Measurements from ENCODE around the gene PLEKHM3. TPM values are rescaled to one million over a fixed set of nuclear protein-coding genes. Genes with fewer than 3 reads are reported as not detected.

The PLEKHM3 gene
- total RNA-seq, 3 donors from 2014 or later (not counting 1 experiment from before 2014, with no cell fraction given) = 21.7 to 27.7 (median 26.3) TPM

DNA sequence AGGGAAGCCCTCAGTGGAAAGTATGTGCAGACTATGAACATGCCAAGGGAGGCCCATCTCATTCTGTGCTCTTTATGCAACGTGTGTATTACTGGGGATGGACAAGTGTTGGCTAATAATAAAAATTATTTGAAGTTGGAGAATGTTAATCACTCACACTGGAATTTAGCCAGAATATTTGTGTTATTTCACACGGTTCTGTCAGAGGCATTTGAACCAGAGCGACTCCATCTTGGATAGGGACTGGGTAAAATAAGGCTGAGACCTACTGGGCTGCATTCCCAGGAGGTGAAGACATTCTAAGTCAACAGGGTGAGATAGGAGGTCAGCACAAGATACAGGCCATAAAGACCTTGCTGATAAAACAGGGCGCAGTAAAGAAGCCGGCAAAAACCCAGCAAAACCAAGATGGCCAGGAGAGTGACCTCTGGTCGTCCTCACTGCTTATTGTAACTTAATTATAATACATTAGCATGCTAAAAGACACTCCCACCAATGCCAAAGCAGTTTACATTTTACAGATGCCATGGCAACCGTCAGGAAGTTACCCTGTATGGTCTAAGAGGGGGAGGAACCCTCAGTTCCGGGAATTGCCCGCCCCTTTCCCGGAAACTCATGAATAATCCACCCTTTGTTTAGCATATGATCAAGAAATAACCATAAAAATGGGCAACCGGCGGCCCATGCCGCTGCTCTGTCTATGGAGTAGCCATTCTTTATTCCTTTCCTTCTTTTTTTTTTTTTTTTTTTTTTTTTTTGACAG lies 253.1 kb downstream of the PLEKHM3 start:
- TF ChIP-seq, protein P1, sequence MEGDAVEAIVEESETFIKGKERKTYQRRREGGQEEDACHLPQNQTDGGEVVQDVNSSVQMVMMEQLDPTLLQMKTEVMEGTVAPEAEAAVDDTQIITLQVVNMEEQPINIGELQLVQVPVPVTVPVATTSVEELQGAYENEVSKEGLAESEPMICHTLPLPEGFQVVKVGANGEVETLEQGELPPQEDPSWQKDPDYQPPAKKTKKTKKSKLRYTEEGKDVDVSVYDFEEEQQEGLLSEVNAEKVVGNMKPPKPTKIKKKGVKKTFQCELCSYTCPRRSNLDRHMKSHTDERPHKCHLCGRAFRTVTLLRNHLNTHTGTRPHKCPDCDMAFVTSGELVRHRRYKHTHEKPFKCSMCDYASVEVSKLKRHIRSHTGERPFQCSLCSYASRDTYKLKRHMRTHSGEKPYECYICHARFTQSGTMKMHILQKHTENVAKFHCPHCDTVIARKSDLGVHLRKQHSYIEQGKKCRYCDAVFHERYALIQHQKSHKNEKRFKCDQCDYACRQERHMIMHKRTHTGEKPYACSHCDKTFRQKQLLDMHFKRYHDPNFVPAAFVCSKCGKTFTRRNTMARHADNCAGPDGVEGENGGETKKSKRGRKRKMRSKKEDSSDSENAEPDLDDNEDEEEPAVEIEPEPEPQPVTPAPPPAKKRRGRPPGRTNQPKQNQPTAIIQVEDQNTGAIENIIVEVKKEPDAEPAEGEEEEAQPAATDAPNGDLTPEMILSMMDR (IDR thresholded peaks at IDR 0.05) = no peak
- peak overlapping the region; percentile 72 for H3K4me3 Mint-ChIP-seq

GRCh38 chr2:207771421-207771820 lies 253.9 kb downstream of the PLEKHM3 start:
- Mint-ChIP-seq H3K36me3 (no peaks in the 10 kb centered on the region), H3K4me1 (peaks cover 32 to 37% of the 10 kb centered on the region in 2 donors), H3K27ac (no peak overlapping the region), H3K27me3 (ENCODE audit: low read depth in 2 of 2) (peaks cover 4 to 10% of the 10 kb centered on the region in 2 donors), H3K9me3 (no peaks in the 10 kb centered on the region), H3K4me3 (peak overlapping the region; percentile 92)
- H3K27me3 ChIP-seq (ENCODE audit: control insufficient read depth, insufficient read depth, low read length) = peaks cover 10% of the 10 kb centered on the region
- TF ChIP-seq, protein P1 (IDR thresholded peaks at IDR 0.05) = no peak
- no peak overlapping the region for H3K27ac ChIP-seq (ENCODE audit: low read length)
- H3K36me3 ChIP-seq (ENCODE audit: control insufficient read depth, insufficient read depth, low read length) = no peaks in the 10 kb centered on the region
- 92% methylated on average over 13 of the region's 14 CpGs for WGBS (ENCODE audit: insufficient coverage)
- no peak overlapping the region for H3K4me3 ChIP-seq (ENCODE audit: low read length)
- ATAC-seq (no peak), DNase-seq (no peak)
- H3K9me3 ChIP-seq (ENCODE audit: control insufficient read depth, insufficient read depth, low read length) = no peaks in the 10 kb centered on the region
- peaks cover 38% of the 10 kb centered on the region for H3K4me1 ChIP-seq (ENCODE audit: control insufficient read depth, insufficient read depth, low read length)
- intact Hi-C loops (cut with micrococcal nuclease) = no loop called here

More for the DNA sequence above, 253.1 kb downstream of the PLEKHM3 start:
- DNase-seq = peak in 1 of 2 donors; percentile 39
- Histone ChIP-seq H3K27me3 (ENCODE audit: control insufficient read depth, insufficient read depth, low read length) (peaks cover 6% of the 10 kb centered on the region), H3K27ac (ENCODE audit: low read length) (no peak overlapping the region), H3K36me3 (ENCODE audit: control insufficient read depth, insufficient read depth, low read length) (no peaks in the 10 kb centered on the region), H3K4me3 (ENCODE audit: low read length) (no peak overlapping the region), H3K4me1 (ENCODE audit: control insufficient read depth, insufficient read depth, low read length) (peaks cover 31% of the 10 kb centered on the region), H3K9me3 (ENCODE audit: control insufficient read depth, insufficient read depth, low read length) (no peaks in the 10 kb centered on the region)
- intact Hi-C loops (cut with micrococcal nuclease) = no loop called here
- H3K36me3 Mint-ChIP-seq = no peaks in the 10 kb centered on the region
- H3K4me1 Mint-ChIP-seq = peaks cover 26 to 33% of the 10 kb centered on the region in 2 donors
- ATAC-seq = no peak
- H3K27me3 Mint-ChIP-seq (ENCODE audit: low read depth in 2 of 2) = peaks cover 1 to 5% of the 10 kb centered on the region in 2 donors
- no peaks in the 10 kb centered on the region for H3K9me3 Mint-ChIP-seq
- no peak overlapping the region for H3K27ac Mint-ChIP-seq
- 94% methylated on average over 10 of the region's 13 CpGs for WGBS (ENCODE audit: insufficient coverage)

Other genes starting within 250 kb of the PLEKHM3 start
- gene CRYGD, start 99.0 kb upstream of the PLEKHM3 start, total RNA-seq = not detected
- not detected for gene CRYGC, start 104.3 kb upstream of the PLEKHM3 start, total RNA-seq
- not detected for gene CRYGB, start 120.6 kb upstream of the PLEKHM3 start, total RNA-seq
- not detected for gene CRYGA, start 138.1 kb upstream of the PLEKHM3 start, total RNA-seq
- not detected for gene C2orf80, start 164.5 kb upstream of the PLEKHM3 start, total RNA-seq
- gene IDH1, start 229.5 kb upstream of the PLEKHM3 start, total RNA-seq = 10 to 100 TPM in 2 of 3 donors, 1 to 10 TPM in 1; 6.8 to 15.2 (median 12.2) TPM
- 10 to 100 TPM; 38.9 to 48.7 (median 39.2) TPM for gene PIKFYVE, start 240.7 kb upstream of the PLEKHM3 start, total RNA-seq

Data from natural killer cell (primary cell).